B cell (primary cell): ENCODE data around the gene TFG. TPM values are rescaled to one million over a fixed set of nuclear protein-coding genes. Genes with fewer than 3 reads are reported as not detected.

Experiments used
- ATAC-seq: fragments of 200-7000 bp; cut with Tn5 transposase; one replicate; pipeline ENCODE4 v1.10.0; 2021; ENCODE audit warnings: low read depth, mild to moderate bottlenecking, moderate number of reproducible peaks, moderate library complexity
- CTCF ChIA-PET: fragments of 350-600 bp; sonication (Branson Sonifier 250); formaldehyde crosslinking; loops from one replicate; lab custom pipeline; 2021; ENCODE audit warnings: antibody characterized with exemption, inconsistent platforms; lab: Charles Lee
- POLR2A ChIA-PET: fragments of 350-600 bp; sonication (Branson Sonifier 250); formaldehyde crosslinking; loops from one replicate; lab custom pipeline; 2021; ENCODE audit warnings: antibody characterized with exemption; lab: Charles Lee
- DNase-seq: peaks from one replicate; pipeline ENCODE4 v3.0.0; 2013
- H2AFZ ChIP-seq: 2 replicates; pipeline ENCODE4 v1.6.1; 2012; ENCODE audit warnings: mild to moderate bottlenecking, low read depth, low read length; ENCODE audit not compliant: insufficient read depth, poor library complexity, severe bottlenecking
- H3K27ac ChIP-seq, 2 donors: 1 replicate in 1 of 2; 2 replicates in 1 of 2; pipeline ENCODE4 v1.5.1; 2012 to 2013; ENCODE audit warnings: low read length in 2 of 2, mild to moderate bottlenecking in 2 of 2, moderate library complexity in 1 of 2
- H3K27me3 ChIP-seq, 4 experiments: fragments of 200-600 bp in 1 of 4; sonication (generic) in 1 of 4; replicated peaks in 1 of 4; 1 replicate in 2 of 4; 2 replicates in 2 of 4; pipeline versions ENCODE4 v1.6.1 to v1.7.0; 2013 to 2016; ENCODE audit warnings: low read length in 3 of 4, mild to moderate bottlenecking in 2 of 4, mixed read lengths in 1 of 4, moderate library complexity in 1 of 4; ENCODE audit not compliant: insufficient read depth in 4 of 4, control insufficient read depth in 3 of 4; ENCODE audit errors: control extremely low read depth in 1 of 4
- H3K36me3 ChIP-seq, 2 experiments: replicated peaks in 1 of 2; 1 replicate in 1 of 2; 2 replicates in 1 of 2; pipeline versions ENCODE4 v1.6.1 to v1.7.1; 2013; ENCODE audit warnings: low read length in 1 of 2; ENCODE audit not compliant: insufficient read depth in 2 of 2, control insufficient read depth in 1 of 2; ENCODE audit errors: control extremely low read depth in 1 of 2, extremely low read depth in 1 of 2
- H3K4me1 ChIP-seq, 2 donors: fragments of 200-600 bp in 1 of 2; sonication (generic) in 1 of 2; 1 replicate in 1 of 2; 2 replicates in 1 of 2; pipeline versions ENCODE4 v1.5.1 to v1.6.1; 2013 to 2017; ENCODE audit warnings: low read length in 2 of 2; ENCODE audit not compliant: control insufficient read depth in 2 of 2, insufficient read depth in 2 of 2
- H3K4me2 ChIP-seq: replicated peaks from 2 replicates; pipeline ENCODE3; 2012; ENCODE audit warnings: mild to moderate bottlenecking, low read depth, low read length; ENCODE audit not compliant: poor library complexity, severe bottlenecking
- H3K4me3 ChIP-seq, 5 experiments: fragments of 200-600 bp in 1 of 5; sonication (generic) in 1 of 5; 1 replicate in 3 of 5; 2 replicates in 2 of 5; pipeline versions ENCODE4 v1.5.1 to v1.7.0; 2011 to 2016; ENCODE audit warnings: low read length in 4 of 5, mild to moderate bottlenecking in 4 of 5, low read depth in 2 of 5, control low read depth in 1 of 5, moderate library complexity in 1 of 5; ENCODE audit not compliant: insufficient read depth in 1 of 5; ENCODE audit errors: control extremely low read depth in 1 of 5, extremely low read depth in 1 of 5
- H3K79me2 ChIP-seq: fragments of 200-600 bp; sonication (generic); one replicate; pipeline ENCODE4 v1.6.0; 2016; ENCODE audit warnings: low read length; ENCODE audit not compliant: control insufficient read depth, insufficient read depth
- H3K9ac ChIP-seq: fragments of 200-600 bp; sonication (generic); 2 replicates; pipeline ENCODE4 v1.6.1; 2017; ENCODE audit warnings: mild to moderate bottlenecking, low read length, moderate library complexity
- H3K9me3 ChIP-seq, 3 donors: one replicate each; pipeline versions ENCODE4 v1.6.1 to v1.7.1; 2013; ENCODE audit warnings: low read length in 2 of 3; ENCODE audit not compliant: control insufficient read depth in 2 of 3, insufficient read depth in 1 of 3; ENCODE audit errors: control extremely low read depth in 1 of 3
- H4K20me1 ChIP-seq: 2 replicates; pipeline ENCODE4 v1.6.0; 2012; ENCODE audit warnings: mild to moderate bottlenecking, low read length; ENCODE audit not compliant: insufficient read depth, control insufficient read depth, poor library complexity, severe bottlenecking
- H3K27ac Mint-ChIP-seq: one replicate; pipeline ENCODE4 v1.8.0; 2021; ENCODE audit warnings: mixed read lengths
- H3K27me3 Mint-ChIP-seq: one replicate; pipeline ENCODE4 v1.8.0; 2021; ENCODE audit warnings: mixed read lengths
- H3K4me1 Mint-ChIP-seq: one replicate; pipeline ENCODE4 v1.8.0; 2021; ENCODE audit warnings: mixed read lengths
- H3K4me3 Mint-ChIP-seq: one replicate; pipeline ENCODE4 v1.8.0; 2021; ENCODE audit warnings: mixed read lengths
- H3K9me3 Mint-ChIP-seq: one replicate; pipeline ENCODE4 v1.8.0; 2022; ENCODE audit warnings: mixed read lengths; ENCODE audit not compliant: insufficient read depth
- CTCF ChIP-seq: fragments of 200-600 bp; IDR thresholded peaks from one replicate; pipeline ENCODE4 v1.8.0; 2022; ENCODE audit warnings: antibody characterized with exemption, mild to moderate bottlenecking
- EZH2 ChIP-seq: IDR thresholded peaks from 2 replicates; pipeline ENCODE4 v1.6.1; 2012; ENCODE audit warnings: borderline replicate concordance, low read depth, mild to moderate bottlenecking, moderate library complexity, low read length; ENCODE audit not compliant: insufficient read depth, poor library complexity, severe bottlenecking
- WGBS: methylation state at CpG from one replicate; pipeline ENCODE4 v1.1.5; 2013; ENCODE audit warnings: missing lambda C conversion rate; ENCODE audit not compliant: insufficient coverage; 5-methylcytosine and 5-hydroxymethylcytosine counted together
- intact Hi-C: fragments of 100-400 bp; cut with micrococcal nuclease; formaldehyde crosslinking; loops from one replicate; pipeline ENCODE4 v1.10.0; 2022
- polyA plus RNA-seq: library from polyadenylated mRNA; depleted of rRNA; stranded (reverse); fragments of >200 nt; gene quantifications from 2 replicates; pipeline ENCODE4 v1.2.3, GENCODE V29; 2012
- total RNA-seq, 2 donors: library from RNA; stranded (reverse); fragments of 120-200 nt in 1 of 2; gene quantifications; 1 replicate in 1 of 2; 2 replicates in 1 of 2; pipeline versions ENCODE4 v1.2.3 to v1.2.4, GENCODE V29; 2013 to 2022

TFG gene
- total and polyA plus RNA-seq, 2 donors (not counting 1 experiment from before 2014, with no cell fraction given): 40.3 to 44.0 TPM

GRCh38 chr3:100776746-100777145 is 67.5 kb downstream of the TFG start:
- Histone ChIP-seq H3K36me3 (no peaks in the 10 kb centered on the region), H3K4me3 (no peak overlapping the region), H3K79me2 (no peaks in the 10 kb centered on the region), H3K27ac (no peak overlapping the region), H3K9ac (no peak overlapping the region), H3K4me2 (no peak overlapping the region), H2AFZ (no peak overlapping the region), H3K9me3 (no peaks in the 10 kb centered on the region), H3K27me3 (no peaks in the 10 kb centered on the region), H3K4me1 (no peaks in the 10 kb centered on the region), H4K20me1 (no peaks in the 10 kb centered on the region)
- Mint-ChIP-seq H3K9me3 (peaks cover 3% of the 10 kb centered on the region), H3K4me1 (no peaks in the 10 kb centered on the region), H3K27ac (no peak overlapping the region), H3K27me3 (no peaks in the 10 kb centered on the region), H3K4me3 (no peak overlapping the region)
- DNase-seq: no peak
- WGBS: 100% methylated on average over 2 of the region's 2 CpGs
- intact Hi-C loops: no loop called here
- POLR2A ChIA-PET: no interaction called here
- no peak for TF ChIP-seq EZH2
- no peak for TF ChIP-seq CTCF
- ATAC-seq: no peak
- CTCF ChIA-PET: no interaction called here

- Mint-ChIP-seq H3K4me3 (no peak overlapping the region), H3K27me3 (no peaks in the 10 kb centered on the region), H3K27ac (no peak overlapping the region), H3K9me3 (peaks cover 3% of the 10 kb centered on the region), H3K4me1 (no peaks in the 10 kb centered on the region)
- TF ChIP-seq EZH2: no peak
- no peak for TF ChIP-seq CTCF
- H3K27ac ChIP-seq: no peak overlapping the region
- POLR2A ChIA-PET: no interaction called here
- no peak for DNase-seq
- no peaks in the 10 kb centered on the region for H3K79me2 ChIP-seq
- H3K4me1 ChIP-seq: no peaks in the 10 kb centered on the region
- H3K4me3 ChIP-seq: no peak overlapping the region
- no peaks in the 10 kb centered on the region for H3K9me3 ChIP-seq
- H3K4me2 ChIP-seq: no peak overlapping the region
- no peaks in the 10 kb centered on the region for H3K27me3 ChIP-seq
- no peak overlapping the region for H3K9ac ChIP-seq
- no peaks in the 10 kb centered on the region for H3K36me3 ChIP-seq
- intact Hi-C loops: no loop called here
- H4K20me1 ChIP-seq: no peaks in the 10 kb centered on the region
- H2AFZ ChIP-seq: no peak overlapping the region
- CTCF ChIA-PET: no interaction called here
- no peak for ATAC-seq
These were observed 68.0 kb downstream of the TFG start for GRCh38 chr3:100777271-100777670.
